ENCODE measurements around the gene PBXIP1. TPM values are rescaled to one million over a fixed set of nuclear protein-coding genes. Genes with fewer than 3 reads are reported as not detected.
A peak's percentile ranks its signal among the peaks of the same experiment; 100 is the strongest.

The PBXIP1 gene
- total and polyA plus RNA-seq, 2 of the 13 experiments (the other 11 are each of a cell fraction or from before 2014, with no cell fraction given) = 16.3 to 31.9 TPM

DNA sequence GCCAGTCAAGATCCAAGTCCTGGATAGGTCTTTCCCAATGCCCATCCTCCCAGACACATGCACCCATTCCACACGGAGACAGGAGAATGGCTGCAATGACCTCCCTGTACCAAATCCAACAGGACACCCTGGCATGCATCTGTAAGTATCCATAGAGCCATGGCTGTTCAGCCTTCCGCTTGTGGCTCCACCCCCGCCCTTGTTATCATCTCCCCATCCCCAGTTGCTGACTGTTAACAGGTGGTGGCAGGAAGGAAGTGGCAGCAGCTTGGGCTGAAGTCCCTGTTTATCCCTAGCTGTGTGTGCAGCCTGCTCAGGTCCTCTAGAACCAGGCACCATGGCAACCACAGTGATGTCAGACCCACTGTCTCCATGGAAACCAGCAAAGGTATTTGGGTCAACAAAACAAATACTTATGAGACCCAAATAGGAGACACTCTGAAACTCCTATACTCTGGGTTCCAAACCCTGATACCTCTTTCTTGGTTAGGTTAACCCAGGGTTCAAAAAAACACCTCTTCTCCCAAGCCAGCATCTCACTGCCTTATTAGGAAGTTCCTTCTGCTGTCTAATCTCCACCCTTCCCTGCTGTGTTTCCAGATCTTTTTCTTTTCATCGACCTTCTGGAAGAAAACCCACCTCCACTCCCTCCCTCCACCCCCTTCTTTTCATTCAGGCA, 721 bp downstream of the PBXIP1 start (continued):
- TF ChIP-seq ZNF235 (CRISPR knock-in tag; IDR thresholded peaks at IDR 0.05; ENCODE audit: borderline replicate concordance) (no peak), ZNF720 (CRISPR knock-in tag; IDR thresholded peaks at IDR 0.05) (no peak), SAP130 (CRISPR knock-in tag; IDR thresholded peaks at IDR 0.05; ENCODE audit: low read depth) (peak; percentile 87), ZNF816 (CRISPR knock-in tag; IDR thresholded peaks at IDR 0.05; ENCODE audit: borderline replicate concordance) (0 out of 2 replicates have a peak, but pooled peaks have one; percentile 23), CCAR2 (optimal IDR thresholded peaks at IDR 0.05; ENCODE audit: low read depth, low read length) (no peak), MIER3 (CRISPR knock-in tag; IDR thresholded peaks at IDR 0.05; ENCODE audit: borderline replicate concordance) (no peak), GABPA (IDR thresholded peaks at IDR 0.05; ENCODE audit: low read depth, low read length) (no peak), GABPA (CRISPR knock-in tag; IDR thresholded peaks at IDR 0.05; ENCODE audit: low read depth) (peak; percentile 78), POLR2AphosphoS5 (IDR thresholded peaks at IDR 0.05; ENCODE audit: low read depth, low read length) (no peak), YEATS2 (CRISPR knock-in tag; IDR thresholded peaks at IDR 0.05; ENCODE audit: borderline replicate concordance) (no peak)
- TF ChIP-seq, protein P1, sequence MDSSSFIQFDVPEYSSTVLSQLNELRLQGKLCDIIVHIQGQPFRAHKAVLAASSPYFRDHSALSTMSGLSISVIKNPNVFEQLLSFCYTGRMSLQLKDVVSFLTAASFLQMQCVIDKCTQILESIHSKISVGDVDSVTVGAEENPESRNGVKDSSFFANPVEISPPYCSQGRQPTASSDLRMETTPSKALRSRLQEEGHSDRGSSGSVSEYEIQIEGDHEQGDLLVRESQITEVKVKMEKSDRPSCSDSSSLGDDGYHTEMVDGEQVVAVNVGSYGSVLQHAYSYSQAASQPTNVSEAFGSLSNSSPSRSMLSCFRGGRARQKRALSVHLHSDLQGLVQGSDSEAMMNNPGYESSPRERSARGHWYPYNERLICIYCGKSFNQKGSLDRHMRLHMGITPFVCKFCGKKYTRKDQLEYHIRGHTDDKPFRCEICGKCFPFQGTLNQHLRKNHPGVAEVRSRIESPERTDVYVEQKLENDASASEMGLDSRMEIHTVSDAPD (CRISPR knock-in tag; IDR thresholded peaks at IDR 0.05) = no peak
- TF ChIP-seq, protein P2, sequence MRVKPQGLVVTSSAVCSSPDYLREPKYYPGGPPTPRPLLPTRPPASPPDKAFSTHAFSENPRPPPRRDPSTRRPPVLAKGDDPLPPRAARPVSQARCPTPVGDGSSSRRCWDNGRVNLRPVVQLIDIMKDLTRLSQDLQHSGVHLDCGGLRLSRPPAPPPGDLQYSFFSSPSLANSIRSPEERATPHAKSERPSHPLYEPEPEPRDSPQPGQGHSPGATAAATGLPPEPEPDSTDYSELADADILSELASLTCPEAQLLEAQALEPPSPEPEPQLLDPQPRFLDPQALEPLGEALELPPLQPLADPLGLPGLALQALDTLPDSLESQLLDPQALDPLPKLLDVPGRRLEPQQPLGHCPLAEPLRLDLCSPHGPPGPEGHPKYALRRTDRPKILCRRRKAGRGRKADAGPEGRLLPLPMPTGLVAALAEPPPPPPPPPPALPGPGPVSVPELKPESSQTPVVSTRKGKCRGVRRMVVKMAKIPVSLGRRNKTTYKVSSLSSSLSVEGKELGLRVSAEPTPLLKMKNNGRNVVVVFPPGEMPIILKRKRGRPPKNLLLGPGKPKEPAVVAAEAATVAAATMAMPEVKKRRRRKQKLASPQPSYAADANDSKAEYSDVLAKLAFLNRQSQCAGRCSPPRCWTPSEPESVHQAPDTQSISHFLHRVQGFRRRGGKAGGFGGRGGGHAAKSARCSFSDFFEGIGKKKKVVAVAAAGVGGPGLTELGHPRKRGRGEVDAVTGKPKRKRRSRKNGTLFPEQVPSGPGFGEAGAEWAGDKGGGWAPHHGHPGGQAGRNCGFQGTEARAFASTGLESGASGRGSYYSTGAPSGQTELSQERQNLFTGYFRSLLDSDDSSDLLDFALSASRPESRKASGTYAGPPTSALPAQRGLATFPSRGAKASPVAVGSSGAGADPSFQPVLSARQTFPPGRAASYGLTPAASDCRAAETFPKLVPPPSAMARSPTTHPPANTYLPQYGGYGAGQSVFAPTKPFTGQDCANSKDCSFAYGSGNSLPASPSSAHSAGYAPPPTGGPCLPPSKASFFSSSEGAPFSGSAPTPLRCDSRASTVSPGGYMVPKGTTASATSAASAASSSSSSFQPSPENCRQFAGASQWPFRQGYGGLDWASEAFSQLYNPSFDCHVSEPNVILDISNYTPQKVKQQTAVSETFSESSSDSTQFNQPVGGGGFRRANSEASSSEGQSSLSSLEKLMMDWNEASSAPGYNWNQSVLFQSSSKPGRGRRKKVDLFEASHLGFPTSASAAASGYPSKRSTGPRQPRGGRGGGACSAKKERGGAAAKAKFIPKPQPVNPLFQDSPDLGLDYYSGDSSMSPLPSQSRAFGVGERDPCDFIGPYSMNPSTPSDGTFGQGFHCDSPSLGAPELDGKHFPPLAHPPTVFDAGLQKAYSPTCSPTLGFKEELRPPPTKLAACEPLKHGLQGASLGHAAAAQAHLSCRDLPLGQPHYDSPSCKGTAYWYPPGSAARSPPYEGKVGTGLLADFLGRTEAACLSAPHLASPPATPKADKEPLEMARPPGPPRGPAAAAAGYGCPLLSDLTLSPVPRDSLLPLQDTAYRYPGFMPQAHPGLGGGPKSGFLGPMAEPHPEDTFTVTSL (CRISPR knock-in tag; IDR thresholded peaks at IDR 0.05; ENCODE audit: borderline replicate concordance) = no peak
- TF ChIP-seq, protein P3, sequence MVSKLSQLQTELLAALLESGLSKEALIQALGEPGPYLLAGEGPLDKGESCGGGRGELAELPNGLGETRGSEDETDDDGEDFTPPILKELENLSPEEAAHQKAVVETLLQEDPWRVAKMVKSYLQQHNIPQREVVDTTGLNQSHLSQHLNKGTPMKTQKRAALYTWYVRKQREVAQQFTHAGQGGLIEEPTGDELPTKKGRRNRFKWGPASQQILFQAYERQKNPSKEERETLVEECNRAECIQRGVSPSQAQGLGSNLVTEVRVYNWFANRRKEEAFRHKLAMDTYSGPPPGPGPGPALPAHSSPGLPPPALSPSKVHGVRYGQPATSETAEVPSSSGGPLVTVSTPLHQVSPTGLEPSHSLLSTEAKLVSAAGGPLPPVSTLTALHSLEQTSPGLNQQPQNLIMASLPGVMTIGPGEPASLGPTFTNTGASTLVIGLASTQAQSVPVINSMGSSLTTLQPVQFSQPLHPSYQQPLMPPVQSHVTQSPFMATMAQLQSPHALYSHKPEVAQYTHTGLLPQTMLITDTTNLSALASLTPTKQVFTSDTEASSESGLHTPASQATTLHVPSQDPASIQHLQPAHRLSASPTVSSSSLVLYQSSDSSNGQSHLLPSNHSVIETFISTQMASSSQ (IDR thresholded peaks at IDR 0.05; ENCODE audit: low read depth) = no peak
- TF ChIP-seq, protein P3 (CRISPR knock-in tag; IDR thresholded peaks at IDR 0.05; ENCODE audit: borderline replicate concordance) = no peak
- TF ChIP-seq, protein P4, sequence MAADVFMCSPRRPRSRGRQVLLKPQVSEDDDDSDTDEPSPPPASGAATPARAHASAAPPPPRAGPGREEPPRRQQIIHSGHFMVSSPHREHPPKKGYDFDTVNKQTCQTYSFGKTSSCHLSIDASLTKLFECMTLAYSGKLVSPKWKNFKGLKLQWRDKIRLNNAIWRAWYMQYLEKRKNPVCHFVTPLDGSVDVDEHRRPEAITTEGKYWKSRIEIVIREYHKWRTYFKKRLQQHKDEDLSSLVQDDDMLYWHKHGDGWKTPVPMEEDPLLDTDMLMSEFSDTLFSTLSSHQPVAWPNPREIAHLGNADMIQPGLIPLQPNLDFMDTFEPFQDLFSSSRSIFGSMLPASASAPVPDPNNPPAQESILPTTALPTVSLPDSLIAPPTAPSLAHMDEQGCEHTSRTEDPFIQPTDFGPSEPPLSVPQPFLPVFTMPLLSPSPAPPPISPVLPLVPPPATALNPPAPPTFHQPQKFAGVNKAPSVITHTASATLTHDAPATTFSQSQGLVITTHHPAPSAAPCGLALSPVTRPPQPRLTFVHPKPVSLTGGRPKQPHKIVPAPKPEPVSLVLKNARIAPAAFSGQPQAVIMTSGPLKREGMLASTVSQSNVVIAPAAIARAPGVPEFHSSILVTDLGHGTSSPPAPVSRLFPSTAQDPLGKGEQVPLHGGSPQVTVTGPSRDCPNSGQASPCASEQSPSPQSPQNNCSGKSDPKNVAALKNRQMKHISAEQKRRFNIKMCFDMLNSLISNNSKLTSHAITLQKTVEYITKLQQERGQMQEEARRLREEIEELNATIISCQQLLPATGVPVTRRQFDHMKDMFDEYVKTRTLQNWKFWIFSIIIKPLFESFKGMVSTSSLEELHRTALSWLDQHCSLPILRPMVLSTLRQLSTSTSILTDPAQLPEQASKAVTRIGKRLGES (CRISPR knock-in tag; IDR thresholded peaks at IDR 0.05; ENCODE audit: borderline replicate concordance) = no peak
